CD4-positive, alpha-beta T cell treated with Interleukin-1 beta for 1 hour (primary cell): ENCODE data around the gene CLCNKA.
"Not testable (repeated sequence)": the region's sequence is repeated elsewhere in the genome, so short reads cannot be mapped to it uniquely, and the experiment has no call there.

Experiments used
- DNase-seq, 2 donors: peaks; one replicate each; pipeline ENCODE4 v3.0.0-alpha.2; 2020 to 2022

CLCNKA gene

DNA sequence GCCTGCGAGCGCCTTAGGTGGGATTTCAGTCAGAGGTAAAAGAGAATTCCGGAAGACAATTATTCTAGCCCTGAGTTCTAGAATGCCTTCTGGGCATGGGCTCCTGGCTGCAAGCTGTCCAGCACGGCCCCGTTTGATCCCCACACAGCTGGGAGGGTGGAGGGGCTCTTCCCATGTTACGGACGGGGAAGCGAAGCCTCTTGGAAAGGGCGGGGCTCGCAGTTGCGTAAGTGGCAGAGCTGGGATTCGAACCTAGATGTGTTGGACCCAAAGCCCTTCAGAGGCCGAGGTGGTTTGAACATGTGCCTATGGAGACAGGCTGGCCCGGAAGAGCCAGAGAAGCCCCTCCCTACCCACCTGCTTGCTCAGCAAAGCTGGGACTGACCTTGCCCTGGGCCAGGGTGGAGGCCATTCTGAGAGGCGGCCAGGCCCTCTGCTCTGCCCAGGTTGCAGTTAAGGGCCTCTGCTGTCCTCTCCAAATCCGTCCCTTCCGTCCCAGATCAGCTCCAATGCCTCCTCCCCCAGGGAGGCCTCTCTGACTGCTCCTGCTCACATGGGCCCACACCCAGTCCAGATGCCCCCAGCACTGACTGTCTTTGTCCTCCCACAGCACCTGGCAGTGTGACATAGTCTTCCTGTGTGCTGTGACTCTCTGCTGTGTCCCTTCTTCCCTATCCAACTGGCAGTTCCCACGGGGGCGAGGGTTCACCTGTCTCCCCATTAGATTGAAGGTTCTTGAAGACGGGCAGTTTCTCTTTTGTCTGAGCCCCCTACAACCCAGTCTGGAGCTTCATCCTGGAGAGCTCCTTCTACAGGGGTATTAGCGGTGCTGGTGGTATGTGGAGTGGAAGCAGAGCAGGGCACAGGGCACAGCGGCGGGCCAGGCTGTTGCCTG is 2.8 kb upstream of the CLCNKA start:
- DNase-seq: no peak

DNA sequence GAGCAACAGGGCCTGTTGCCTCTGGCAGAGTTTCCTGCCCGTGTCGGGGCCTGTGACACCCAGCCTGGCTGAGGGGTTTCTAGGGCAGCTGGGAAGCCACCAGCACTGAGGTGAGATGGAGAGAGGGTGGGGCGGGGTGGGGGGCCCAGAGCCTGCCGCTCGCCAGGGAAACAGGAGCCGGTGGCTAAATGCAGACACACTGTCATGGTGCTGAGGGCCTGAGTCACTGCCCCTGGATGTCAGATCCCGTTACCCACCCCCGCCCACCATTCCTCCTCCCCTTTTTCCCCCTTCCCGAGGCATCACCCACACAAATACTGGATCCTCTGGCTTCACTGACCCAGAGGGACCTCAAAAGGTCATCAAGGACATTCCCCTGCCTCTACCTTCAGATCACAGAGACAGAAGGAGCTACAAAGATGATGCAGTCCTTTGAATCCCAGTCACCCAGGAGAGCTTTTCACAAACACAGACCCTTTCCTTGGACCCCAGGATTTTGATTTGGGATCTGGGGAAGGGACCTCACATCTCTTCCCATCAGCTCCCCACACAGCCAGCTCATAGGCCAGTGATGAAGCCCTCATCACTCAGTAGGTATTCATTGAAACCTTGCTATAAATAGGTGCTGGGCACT is 2.1 kb upstream of the CLCNKA start:
- DNase-seq: no peak

DNA sequence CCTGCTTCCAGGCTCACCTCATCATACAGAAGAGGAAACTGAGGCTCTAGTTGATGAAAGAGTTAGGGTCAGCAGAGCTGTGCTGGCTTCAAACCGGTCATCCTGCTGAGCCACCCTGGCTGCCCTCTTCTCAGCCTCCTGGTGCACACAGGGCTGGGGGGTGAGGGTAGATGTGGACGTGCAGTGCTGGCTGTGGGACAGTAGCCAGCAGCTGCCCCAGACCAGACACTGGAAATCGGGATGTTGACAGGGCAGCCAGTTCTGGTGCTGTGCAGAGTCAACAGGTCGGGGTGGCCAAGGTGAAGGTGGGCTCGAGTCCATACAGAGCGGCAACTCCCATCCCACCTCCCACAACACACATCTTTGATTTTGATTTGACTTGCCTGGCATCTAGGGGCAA is 1.5 kb upstream of the CLCNKA start:
- DNase-seq: no peak

DNA sequence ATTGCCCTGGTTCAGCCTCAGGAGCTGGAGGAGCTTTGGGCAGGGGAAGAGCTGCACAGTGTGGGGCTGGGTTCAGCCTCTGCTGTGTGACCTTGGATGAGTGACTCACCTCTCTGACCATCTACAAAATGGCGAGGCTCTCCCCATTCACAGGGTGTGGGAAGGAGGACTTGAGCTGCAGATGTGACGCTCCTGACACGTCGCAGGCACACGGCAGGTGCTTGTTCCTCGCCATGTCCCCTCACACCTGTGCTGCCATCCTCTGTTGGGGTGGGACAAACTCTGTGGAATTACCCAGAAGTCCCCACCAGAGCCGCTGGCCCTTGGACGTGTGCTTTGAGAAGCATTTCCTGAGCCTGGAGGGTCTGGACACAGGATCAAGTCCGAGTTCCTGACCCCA is 958 bp upstream of the CLCNKA start:
- not testable (repeated sequence) for DNase-seq

DNA sequence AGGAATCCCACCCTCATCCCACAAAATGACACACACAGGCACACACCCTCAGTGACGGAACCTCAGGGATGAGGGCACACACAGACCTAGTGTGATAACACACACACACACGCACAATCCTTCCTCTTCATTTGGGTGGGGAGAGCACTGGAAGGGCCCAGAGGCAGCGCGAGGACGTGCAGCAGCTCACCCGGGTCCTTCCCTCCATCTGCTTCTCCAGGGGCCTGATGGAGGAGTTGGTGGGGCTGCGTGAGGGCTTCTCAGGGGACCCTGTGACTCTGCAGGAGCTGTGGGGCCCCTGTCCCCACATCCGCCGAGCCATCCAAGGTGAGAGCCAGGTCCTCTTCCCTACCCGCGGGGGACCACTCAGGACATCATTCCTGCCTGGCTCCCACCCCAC is 557 bp downstream of the CLCNKA start:
- DNase-seq: no peak

DNA sequence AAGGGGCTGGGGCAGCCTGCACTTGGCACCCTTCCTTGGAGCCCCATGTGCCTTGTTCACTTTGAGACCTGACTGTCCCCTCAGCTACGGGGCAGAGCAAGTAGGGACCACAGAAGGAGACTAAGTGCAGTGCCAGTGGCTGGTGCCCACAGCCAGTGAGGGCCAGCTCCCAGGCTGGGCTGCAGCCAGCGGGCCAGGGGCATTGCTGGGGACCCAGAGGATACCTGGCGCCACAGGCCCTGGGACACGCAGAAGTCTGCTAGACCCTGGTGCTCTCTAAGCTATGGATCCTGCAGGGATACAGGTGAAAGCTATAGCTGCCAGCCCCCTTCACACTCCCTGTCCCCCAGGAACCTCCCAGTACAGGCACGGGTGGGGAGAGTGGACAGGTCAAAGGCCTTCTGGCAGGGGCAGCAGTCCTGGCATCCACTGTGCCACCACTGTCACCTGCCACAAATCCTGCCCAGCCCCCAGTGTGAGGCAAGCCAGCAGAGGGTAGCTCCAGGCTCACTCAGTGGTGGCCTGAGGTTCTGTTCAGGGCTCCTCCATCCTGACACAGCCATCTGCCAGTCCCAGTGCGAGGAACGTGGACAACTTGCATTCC is 1.3 kb downstream of the CLCNKA start:
- no peak for DNase-seq

DNA sequence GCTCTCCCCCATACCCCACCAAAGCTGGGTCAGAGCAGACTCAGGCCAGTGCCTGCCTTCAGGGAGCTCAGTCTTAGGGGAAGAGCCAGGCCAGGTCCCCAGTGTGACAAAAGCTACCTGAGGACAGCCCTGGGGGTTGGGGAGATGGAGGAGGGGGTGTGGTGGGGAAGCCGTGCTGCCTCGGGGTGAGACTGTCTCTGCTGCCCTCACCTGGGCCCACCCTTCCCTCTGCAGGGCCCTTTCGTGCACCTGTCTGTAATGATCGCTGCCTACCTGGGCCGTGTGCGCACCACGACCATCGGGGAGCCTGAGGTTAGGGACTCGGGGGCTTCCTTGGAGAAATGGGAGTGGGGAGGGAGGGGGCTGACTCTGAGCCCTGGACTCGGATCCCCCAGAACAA is 4.5 kb downstream of the CLCNKA start:
- not testable (repeated sequence) for DNase-seq

DNA sequence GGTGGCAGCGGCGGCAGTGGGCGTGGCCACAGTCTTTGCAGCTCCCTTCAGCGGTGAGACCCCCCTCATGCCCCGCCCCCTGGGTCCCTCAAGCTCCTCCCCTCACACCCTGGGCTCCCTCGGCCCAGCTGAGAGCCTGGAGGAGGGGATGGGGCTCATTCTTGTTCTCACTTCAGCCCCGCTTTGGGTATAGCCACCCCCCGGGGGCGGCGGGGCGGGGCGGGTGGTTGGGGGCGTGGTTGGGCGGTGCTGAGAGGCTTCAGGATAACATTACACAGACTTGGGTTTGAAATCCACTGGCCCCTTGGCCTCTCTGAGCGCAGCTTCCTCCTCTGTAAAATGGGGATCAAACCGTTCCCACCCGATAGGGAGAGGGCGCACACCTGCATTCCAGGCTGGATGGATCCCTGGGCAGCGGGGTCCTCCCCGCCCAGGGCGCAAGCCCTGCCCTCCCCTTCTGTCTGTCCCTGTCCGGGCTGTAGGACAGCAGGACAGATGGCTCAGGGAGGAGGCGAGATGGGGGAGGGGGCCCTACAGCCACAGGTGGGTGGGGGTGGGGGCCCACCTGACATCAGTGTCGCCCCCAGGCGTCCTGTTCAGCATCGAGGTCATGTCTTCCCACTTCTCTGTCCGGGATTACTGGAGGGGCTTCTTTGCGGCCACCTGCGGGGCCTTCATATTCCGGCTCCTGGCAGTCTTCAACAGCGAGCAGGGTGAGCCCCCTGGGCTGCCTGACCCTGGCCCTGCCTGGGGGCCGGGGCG is 5.1 kb downstream of the CLCNKA start:
- DNase-seq: peak; percentile 13 to 21

DNA sequence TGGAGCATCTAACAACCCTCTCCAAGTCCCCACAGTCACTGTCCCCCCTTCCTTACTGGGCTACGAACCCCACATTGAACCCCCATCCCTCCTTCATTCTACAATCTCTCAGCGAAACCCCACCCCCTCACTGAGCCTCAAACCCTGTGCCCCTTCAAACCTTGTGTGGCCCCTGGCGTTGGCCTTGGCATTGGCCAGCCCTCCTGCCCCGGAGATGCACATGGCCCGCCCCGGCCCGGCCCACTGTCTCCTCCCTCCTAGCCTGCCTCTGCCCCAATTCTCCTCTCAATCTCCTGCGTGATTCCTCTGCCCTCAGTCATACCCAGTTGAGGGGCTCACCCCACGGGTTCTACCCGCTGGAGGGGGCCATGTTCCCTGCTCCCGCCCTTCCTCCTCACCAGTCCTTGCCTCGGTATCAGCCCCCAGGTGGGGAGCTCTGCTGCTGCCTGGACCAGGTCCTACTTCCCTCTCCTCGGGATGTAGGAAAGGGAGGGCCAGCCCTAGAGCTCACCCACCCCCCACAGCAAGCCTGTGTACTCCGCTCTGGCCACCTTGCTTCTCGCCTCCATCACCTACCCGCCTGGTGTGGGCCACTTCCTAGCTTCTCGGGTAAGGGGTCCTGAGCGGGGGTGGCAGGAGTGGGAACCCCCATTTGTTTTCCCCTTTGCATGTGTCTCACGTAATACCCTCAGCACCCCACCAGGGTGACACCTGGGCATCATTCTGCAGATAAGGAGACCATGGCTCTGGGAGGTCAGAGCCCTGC is 6.6 kb downstream of the CLCNKA start:
- no peak for DNase-seq

DNA sequence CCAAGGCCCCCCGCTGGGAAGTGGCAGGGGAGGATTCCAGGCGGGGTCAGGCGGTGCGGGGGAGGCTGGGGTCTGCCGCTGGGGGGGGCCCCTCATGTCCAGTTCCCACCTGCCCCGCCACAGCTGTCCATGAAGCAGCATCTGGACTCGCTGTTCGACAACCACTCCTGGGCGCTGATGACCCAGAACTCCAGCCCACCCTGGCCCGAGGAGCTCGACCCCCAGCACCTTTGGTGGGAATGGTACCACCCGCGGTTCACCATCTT is 7.1 kb downstream of the CLCNKA start:
- not testable (repeated sequence) for DNase-seq

DNA sequence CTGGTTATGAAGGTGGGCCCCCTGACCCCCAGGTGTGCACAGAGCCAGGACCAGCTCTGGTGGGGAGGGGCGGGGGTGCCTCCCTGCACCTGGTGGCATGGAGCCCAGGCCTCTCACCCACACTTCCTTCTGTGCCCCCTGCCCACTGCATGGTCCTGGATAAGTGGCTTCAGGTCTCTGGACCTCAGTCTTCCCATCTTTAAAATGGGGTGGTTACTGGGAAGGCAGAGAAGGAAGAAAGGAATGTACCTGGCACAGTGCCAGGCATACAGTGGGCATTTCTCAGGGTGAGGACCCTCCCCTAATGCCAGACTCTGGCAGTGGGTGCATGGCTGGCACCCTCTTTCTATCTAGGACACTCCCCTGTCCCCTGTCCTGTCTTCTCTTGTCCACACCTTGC is 7.5 kb downstream of the CLCNKA start:
- DNase-seq: no peak

DNA sequence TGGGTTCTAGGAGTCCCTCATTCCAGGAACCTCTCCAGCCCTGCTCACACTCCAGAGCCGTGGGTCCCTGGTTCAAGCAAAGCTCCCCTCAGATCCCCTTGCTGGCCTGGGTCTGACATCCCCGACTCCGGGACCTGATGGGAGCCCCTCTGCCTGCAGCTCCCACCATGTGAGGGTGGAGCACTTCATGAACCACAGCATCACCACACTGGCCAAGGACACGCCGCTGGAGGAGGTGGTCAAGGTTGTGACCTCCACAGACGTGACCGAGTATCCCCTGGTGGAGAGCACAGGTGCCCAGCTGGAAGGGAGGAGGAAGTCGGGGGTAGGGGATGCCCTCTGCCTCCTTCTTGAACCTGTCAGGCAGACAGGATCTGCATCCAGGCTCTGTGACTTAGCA is 9.7 kb downstream of the CLCNKA start:
- DNase-seq: no peak

DNA sequence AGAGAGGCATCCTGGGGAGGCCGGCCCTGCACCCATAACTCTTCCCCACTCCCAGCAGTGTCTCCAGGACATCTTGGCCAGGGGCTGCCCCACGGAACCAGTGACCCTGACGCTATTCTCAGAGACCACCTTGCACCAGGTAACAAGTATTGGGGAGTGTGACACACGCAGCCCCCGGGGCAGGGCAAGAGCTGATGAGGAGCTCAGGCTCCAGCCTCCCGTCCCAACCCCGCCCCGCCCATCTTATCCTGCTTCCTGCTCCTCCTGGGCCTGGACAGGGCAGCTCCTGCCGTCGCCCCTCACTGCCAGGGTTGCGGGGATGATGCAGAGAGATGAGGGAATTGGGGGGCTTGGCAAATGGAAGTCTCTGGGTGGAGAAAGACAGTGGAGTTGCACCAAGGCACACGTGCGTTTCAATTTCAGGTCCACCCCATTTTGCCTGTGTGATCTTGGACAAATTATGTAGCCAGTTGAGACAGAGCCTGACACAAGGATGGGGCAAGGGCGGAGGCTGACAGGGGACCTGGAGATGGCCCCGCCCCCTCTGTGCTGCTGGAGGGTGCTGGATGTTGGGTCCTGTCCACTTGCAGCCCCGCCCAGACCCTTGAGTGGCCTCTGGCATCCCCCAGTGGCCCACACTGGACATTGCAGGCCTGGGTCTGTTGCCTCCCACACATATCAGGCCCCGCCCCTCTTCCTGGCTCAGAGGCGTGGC is 10.7 kb downstream of the CLCNKA start:
- peak; percentile 37 to 60 for DNase-seq

DNA sequence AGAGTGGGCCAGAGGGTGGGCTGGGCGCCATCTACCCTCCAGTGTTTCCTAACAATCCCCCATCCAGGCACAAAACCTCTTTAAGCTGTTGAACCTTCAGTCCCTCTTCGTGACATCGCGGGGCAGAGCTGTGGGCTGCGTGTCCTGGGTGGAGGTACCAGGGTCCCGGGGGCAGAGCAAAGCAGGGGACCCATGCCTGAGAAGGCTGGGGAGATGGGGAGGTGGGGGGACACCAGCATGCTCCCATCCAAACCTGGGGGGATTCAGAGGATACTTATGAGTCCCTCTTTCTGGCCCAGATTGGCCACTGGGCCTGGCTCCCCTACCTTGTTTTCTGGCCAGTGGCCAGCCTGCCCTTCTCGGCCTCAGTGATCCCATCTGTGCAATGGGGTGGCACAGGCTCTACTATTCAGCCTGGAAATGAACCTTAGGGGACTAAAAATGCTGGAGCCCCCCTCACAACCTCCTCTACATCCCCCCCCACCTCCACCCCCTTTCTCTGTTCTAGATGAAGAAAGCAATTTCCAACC is 11.3 kb downstream of the CLCNKA start:
- not testable (repeated sequence) for DNase-seq

DNA sequence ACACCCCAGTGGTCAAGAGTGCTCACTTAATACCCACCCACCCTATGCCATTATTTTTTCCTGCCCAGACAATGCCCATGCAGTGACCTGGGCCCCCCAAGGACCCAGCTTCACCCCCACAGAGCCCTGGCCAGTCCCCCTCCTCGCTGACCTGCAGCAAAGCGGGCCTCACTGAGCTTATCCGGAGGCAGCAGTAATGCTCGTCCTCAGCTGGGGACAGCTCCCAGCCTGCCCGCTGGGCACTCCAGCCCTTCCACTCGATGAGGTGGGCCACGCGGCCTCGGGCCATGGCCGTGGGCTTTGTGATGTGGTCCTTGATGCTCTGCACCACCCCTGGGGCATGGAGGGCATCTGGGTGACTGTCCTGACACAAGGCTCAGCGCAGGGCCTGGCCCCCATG is 14.6 kb downstream of the CLCNKA start:
- not testable (repeated sequence) for DNase-seq

DNA sequence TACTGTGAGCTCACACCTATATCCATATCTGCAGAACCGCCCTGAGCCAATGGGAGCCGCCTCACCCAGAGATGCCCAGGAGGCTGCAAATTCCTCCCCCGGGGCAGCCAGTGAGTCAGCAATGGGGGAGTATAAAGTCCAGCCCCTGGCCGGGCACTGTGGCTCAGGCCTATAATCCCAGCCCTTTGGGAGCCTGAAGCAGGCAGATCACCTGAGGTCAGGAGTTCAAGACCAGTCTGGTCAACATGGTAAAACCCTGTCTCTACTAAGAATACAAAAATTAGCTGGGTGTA is 16.7 kb downstream of the CLCNKA start:
- DNase-seq: no peak

DNA sequence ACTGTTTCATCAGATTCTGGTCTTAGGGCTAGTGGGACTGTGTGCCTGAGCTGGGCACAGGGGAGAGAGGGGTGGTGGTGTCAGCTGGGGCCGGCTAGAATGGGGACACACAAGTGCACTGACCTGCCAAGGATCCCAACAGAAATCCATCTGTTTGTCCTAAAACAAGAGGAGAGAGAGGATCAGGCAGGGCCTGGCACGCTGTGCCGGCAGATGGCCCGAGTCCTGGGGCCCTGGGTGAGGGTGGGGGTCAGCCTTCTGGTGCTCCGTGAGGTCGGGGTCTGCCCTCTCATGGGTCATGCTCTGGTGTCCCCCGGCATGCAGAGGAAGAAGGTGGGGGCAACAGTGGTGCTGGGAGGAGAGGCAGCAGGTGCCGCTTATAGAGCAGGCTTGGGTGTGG is 18.0 kb downstream of the CLCNKA start:
- DNase-seq: not testable (repeated sequence)

DNA sequence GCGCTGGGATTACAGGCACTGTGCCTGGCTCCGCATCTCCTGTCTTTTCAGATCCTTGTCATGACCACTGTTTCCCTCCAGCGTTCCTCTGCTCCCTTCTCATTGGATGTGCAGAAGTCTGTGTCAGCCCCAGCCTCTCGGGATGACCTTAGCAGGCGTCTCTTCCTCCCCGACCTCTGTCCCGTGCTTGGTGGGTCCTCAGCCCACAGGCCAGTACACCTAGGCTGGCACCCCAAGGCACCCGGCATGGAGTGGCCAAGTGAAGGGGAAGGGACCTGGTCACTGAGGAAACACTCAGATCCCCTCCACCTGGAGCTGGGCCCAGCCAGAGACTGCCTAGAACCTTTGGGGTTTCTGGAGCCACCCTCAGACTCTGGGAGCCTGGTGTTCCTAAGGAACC is 19.4 kb downstream of the CLCNKA start:
- DNase-seq: no peak

DNA sequence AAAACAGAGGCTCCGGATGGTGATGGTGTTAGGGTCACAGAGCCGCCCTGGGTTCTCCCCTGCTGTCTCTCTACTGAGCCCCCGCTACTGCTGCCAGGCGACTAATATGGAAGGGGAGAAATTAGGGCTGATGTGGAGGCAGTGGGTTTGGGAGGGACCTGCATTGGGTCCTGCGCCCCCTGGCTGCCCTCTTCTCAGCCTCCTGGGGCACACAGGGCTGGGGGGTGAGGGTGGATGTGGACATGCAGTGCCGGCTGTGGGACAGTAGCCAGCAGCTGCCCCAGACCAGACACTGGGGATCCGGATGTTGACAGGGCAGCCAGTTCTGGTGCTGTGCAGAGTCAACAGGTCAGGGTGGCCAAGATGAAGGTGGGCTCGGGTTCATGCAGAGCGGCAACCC is 20.3 kb downstream of the CLCNKA start:
- DNase-seq: no peak

DNA sequence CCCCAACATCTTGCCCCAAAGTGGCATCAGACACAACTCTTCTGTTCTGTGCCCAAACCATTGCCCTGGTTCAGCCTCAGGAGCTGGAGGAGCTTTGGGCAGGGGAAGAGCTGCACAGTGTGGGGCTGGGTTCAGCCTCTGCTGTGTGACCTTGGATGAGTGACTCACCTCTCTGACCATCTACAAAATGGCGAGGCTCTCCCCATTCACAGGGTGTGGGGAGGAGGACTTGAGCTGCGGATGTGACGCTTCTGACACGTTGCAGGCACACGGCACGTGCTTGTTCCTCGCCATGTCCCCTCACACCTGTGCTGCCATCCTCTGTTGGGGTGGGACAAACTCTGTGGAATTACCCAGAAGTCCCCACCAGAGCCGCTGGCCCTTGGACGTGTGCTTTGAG is 20.8 kb downstream of the CLCNKA start:
- DNase-seq: not testable (repeated sequence)

DNA sequence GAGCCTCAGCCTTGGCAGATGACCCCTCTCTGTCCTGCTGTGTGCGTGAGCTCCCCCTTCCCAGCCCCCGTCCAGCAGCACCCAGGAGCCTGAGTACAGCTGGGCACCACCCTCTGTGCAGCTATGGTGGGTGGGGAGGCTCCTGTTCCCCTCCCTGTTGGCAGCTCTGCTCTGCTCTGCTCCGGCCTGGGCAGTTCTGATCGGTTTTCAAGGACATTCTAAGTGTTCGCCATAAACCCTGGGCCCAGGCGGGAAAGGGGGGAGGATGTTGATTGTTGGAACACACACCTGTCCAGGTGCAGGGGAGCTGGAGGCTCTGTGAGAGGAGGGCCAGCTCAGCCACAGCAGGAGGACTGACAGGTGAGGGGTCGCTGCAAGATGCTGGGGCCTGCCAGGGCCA is 21.7 kb downstream of the CLCNKA start, which contains the start of gene CLCNKB:
Gene CLCNKB, plus strand, starts transcription at position 262 of the 400 bp plus-strand sequence. CDS start 711 bp downstream, outside the sequence.
- DNase-seq: no peak

DNA sequence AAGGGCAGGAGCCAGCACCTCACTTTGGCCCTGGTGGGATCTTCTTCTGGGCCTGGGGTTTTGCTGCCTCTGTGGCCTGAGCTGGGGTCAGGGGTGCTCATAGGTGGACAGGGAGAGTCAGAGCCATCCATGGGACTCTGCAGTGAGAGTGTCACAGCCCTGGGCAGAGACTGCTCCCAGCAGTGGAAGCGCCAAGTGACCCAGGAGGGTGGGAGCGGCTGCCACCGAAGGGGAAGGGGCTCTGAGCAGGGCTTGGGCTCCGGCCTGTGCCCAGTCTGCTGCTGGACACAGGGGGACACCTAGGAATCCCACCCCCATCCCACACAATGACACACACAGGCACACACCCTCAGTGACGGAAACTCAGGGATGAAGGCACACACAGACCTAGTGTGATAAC is 22.1 kb downstream of the CLCNKA start:
- no peak for DNase-seq
